Ovary (tissue), 9 donors: ENCODE data around the gene C1QL4. TPM values are rescaled to one million over a fixed set of nuclear protein-coding genes. Genes with fewer than 3 reads are reported as not detected.
"Not testable (repeated sequence)": the region's sequence is repeated elsewhere in the genome, so short reads cannot be mapped to it uniquely, and the experiment has no call there.

Experiments
- DNase-seq, 5 donors: peaks; one replicate each; pipeline ENCODE4 v3.0.0-alpha.2; 2019 to 2020
- H3K27ac ChIP-seq, 2 donors: fragments of 200-600 bp; one replicate each; pipeline versions ENCODE4 v1.5.1 to v1.8.0; 2019 to 2022
- H3K27me3 ChIP-seq: fragments of 200-600 bp; one replicate; pipeline ENCODE4 v1.8.0; 2022
- H3K36me3 ChIP-seq: fragments of 200-600 bp; sonication (generic); one replicate; pipeline ENCODE4 v1.5.1; 2019
- H3K4me1 ChIP-seq: one replicate; pipeline ENCODE4 v1.8.1; 2013; ENCODE audit warnings: mild to moderate bottlenecking, moderate library complexity; ENCODE audit not compliant: insufficient read depth
- H3K4me3 ChIP-seq: fragments of 200-600 bp; sonication (generic); one replicate; pipeline ENCODE4 v1.5.1; 2017
- H3K9me3 ChIP-seq, 2 donors: fragments of 200-600 bp in 1 of 2; sonication (generic) in 1 of 2; one replicate each; pipeline versions ENCODE4 v1.5.1 to v1.8.1; 2013 to 2019; ENCODE audit warnings: mild to moderate bottlenecking in 1 of 2, moderate library complexity in 1 of 2
- EP300 ChIP-seq: sonication (generic); formaldehyde crosslinking; IDR thresholded peaks from one replicate; pipeline ENCODE4 v1.6.1; 2017; ENCODE audit warnings: antibody characterized with exemption
- POLR2A ChIP-seq: fragments of 450-650 bp; IDR thresholded peaks from one replicate; pipeline ENCODE4 v1.6.1; 2017; ENCODE audit warnings: antibody characterized with exemption, mild to moderate bottlenecking, moderate library complexity
- WGBS, 3 donors: extraction: QIAGEN DNeasy Blood & Tissue Kit in 1 of 3; methylation state at CpG; one replicate each; pipeline versions ENCODE4 v1.1.5 to v1.1.7; 2013 to 2017; 5-methylcytosine and 5-hydroxymethylcytosine counted together
- intact Hi-C, 4 donors: fragments of 100-400 bp; cut with DNase I; formaldehyde crosslinking; loops; one replicate each; pipeline versions ENCODE4 v1.11.0 to v1.15.1; 2022 to 2023
- polyA plus RNA-seq, 2 donors: library from polyadenylated mRNA; stranded (reverse); fragments of 200-250 nt in 1 of 2; fragments of 350-450 nt in 1 of 2; fragmentation: Illumina TruSeq in 1 of 2; extraction: RNeasy Lipid Tissue Mini Kit (QIAGEN cat#74804) in 1 of 2; gene quantifications; one replicate each; pipeline ENCODE4 v1.2.3, GENCODE V29; 2013 to 2014
- total RNA-seq, 7 donors: library from RNA; depleted of rRNA in 2 of 7; stranded (reverse); fragments of >200 nt in 2 of 7; fragmentation: NEBNext Ultra II Directional in 3 of 7; extraction: Animal tissue kit (Norgen Biotek cat#: 25700) in 3 of 7; gene quantifications; one replicate each; pipeline versions ENCODE4 v1.1.0 to v1.2.4, GENCODE V29; 2016 to 2023
- TF ChIP-seq, protein P1 (sequence below), 3 donors: fragments of 450-650 bp in 2 of 3; fragments of 200-600 bp in 1 of 3; IDR thresholded peaks; one replicate each; pipeline versions ENCODE4 v1.5.1 to v1.8.0; 2016 to 2022; ENCODE audit warnings: antibody characterized with exemption in 3 of 3, mild to moderate bottlenecking in 1 of 3
- donor health status: DM: no; HTN: no; CAD: no; lungs with moderate emphysema.
- donor health status: DM: no; HTN: no; CAD: no.
- donor health status: Bipolar disorder and iron deficiency.
- donor health status: DM: yes; HTN: yes; CAD: no.
- donor health status: DM: no; HTN: no; CAD: no.
- donor health status: DM: yes; HTN: yes; CAD: no.

Gene C1QL4
- total and polyA plus RNA-seq, 9 donors, result not detected

DNA sequence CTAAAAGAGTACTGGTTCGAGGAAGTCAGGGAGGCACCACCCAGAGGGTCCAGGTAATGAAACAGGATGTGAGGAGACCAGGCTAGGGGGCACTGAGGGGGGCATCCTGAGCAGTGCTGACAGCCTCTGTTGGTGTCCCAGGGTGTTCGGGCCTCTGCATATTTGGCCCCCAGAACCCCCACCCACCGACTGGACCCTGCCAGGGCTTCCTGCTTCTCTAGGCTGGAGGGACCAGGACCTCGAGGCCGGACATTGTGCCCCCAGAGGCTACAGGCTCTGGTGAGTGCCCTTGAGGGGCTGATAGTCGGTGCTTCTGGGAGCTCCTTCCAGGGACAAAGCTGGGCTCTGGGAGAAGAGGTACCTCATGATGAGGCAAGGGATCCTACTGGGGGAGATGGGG is 11.4 kb downstream of the C1QL4 start:
- intact Hi-C loops, result no loop called here
- Histone ChIP-seq H3K9me3 (no peaks in the 10 kb centered on the region), H3K27me3 (no peaks in the 10 kb centered on the region), H3K4me1 (peaks cover 4% of the 10 kb centered on the region), H3K27ac (no peak overlapping the region), H3K36me3 (no peaks in the 10 kb centered on the region), H3K4me3 (no peak overlapping the region)
- peak in 1 of 5 donors; percentile 21 for DNase-seq
- 84 to 91% (median 89%) methylated on average over 6 of the region's 6 CpGs for WGBS, 3 donors
- TF ChIP-seq EP300, result no peak
- no peak for TF ChIP-seq POLR2A
- TF ChIP-seq, protein P1, sequence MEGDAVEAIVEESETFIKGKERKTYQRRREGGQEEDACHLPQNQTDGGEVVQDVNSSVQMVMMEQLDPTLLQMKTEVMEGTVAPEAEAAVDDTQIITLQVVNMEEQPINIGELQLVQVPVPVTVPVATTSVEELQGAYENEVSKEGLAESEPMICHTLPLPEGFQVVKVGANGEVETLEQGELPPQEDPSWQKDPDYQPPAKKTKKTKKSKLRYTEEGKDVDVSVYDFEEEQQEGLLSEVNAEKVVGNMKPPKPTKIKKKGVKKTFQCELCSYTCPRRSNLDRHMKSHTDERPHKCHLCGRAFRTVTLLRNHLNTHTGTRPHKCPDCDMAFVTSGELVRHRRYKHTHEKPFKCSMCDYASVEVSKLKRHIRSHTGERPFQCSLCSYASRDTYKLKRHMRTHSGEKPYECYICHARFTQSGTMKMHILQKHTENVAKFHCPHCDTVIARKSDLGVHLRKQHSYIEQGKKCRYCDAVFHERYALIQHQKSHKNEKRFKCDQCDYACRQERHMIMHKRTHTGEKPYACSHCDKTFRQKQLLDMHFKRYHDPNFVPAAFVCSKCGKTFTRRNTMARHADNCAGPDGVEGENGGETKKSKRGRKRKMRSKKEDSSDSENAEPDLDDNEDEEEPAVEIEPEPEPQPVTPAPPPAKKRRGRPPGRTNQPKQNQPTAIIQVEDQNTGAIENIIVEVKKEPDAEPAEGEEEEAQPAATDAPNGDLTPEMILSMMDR (IDR thresholded peaks at IDR 0.05), result no peak

DNA sequence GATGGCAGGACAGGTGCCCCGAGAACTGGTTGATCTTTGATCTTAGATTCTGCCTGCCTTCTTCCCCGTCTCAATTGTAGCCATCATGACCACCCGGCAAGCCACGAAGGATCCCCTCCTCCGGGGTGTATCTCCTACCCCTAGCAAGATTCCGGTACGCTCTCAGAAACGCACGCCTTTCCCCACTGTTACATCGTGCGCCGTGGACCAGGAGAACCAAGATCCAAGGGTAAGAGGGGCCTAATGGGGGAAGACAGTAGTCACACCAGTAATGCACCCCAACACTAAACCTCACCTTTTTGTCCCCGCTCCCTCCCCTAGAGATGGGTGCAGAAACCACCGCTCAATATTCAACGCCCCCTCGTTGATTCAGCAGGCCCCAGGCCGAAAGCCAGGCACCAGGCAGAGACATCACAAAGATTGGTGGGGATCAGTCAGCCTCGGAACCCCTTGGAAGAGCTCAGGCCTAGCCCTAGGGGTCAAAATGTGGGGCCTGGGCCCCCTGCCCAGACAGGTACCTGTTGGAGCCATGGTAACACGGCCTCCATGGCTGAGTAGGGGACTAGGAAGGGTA is 13.4 kb downstream of the C1QL4 start:
- no peak for DNase-seq
- Histone ChIP-seq H3K4me1 (peaks cover 4% of the 10 kb centered on the region), H3K9me3 (no peaks in the 10 kb centered on the region), H3K27me3 (no peaks in the 10 kb centered on the region), H3K27ac (no peak overlapping the region), H3K36me3 (no peaks in the 10 kb centered on the region), H3K4me3 (peak overlapping the region; percentile 44)
- WGBS, 3 donors, result 8 to 10% (median 9%) methylated on average over 19 of the region's 19 CpGs
- TF ChIP-seq POLR2A (no peak), EP300 (no peak)
- TF ChIP-seq, protein P1 (IDR thresholded peaks at IDR 0.05), result no peak
- intact Hi-C loops, result no loop called here

DNA sequence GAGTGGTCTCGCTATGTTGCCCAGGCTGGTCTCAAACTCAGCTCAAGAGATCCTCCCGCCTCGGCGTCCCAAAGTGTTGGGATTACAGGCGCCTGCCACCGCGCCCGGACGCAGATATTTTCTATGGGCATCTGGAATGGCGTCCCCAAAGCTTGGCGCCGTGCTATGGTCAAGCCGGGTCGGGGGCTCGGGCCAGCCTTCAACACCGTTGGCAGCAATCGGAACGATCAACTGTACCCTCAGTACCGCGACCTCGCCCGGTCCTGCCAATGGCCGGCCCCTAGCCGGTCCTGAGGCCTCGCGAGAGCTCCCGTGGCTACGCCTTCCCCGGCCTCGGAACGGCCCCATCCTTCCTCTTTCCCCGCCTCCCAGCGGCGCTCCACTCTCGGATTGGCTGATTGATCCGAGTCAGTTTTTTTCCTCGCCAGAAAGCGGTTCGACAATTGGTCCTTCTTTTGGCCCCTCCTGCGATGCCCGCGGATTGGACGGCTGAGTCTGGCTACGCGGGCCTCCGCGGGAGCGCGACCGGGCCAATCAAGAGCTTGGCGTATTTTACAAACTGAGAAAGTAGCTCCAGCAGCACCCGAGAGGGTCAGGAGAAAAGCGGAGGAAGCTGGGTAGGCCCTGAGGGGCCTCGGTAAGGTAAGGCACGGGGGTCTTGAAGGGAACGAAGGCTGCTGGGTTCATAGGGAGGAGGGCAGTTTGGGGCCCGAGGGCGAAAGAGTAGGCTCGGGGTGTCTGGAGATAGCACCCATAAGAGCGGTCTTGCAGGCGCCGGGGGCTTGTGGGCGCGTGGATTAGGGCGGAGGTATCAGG is 14.1 kb downstream of the C1QL4 start, which contains the start of gene TROAP:
TROAP (plus strand) TSS at position 548 of the 816 bp plus-strand sequence. CDS start 354 bp downstream, outside the sequence.
- intact Hi-C loops, result no loop called here
- DNase-seq, result peak; percentile 96 to 97 (median 96)
- WGBS, 3 donors, result 1% methylated on average over 65 of the region's 65 CpGs

DNA sequence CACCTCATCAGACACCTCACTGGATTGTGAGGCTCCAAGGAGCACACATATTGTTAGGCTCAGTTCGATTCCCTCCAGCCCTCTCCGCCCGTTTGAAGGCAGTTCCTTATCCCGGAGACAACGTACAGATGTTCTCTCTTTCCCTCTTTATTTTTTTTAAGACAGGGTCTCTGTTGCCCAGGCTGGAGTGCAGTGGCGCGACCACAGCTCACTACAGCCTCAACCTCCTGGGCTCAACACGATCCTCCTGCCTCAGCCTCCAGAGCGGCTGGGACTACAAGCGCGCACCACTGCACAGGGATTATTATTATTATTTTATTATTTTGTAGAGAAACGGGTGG is 14.7 kb downstream of the C1QL4 start:
- Histone ChIP-seq H3K27ac (no peak overlapping the region), H3K4me3 (peak overlapping the region; percentile 57), H3K4me1 (peaks cover 4% of the 10 kb centered on the region), H3K36me3 (no peaks in the 10 kb centered on the region), H3K27me3 (no peaks in the 10 kb centered on the region), H3K9me3 (no peaks in the 10 kb centered on the region)
- DNase-seq, result no peak
- no peak for TF ChIP-seq POLR2A
- TF ChIP-seq, protein P1 (IDR thresholded peaks at IDR 0.05), result no peak
- no peak for TF ChIP-seq EP300
- intact Hi-C loops, result no loop called here
- 17 to 39% (median 23%) methylated on average over 12 of the region's 12 CpGs for WGBS, 3 donors

More for the DNA sequence above, 14.1 kb downstream of the C1QL4 start, which contains the start of gene TROAP:
- Histone ChIP-seq H3K27me3 (no peaks in the 10 kb centered on the region), H3K4me1 (peaks cover 4% of the 10 kb centered on the region), H3K9me3 (no peaks in the 10 kb centered on the region), H3K4me3 (peak within 1 kb of the TSS; percentile 57), H3K27ac (no peak within 1 kb of the TSS), H3K36me3 (no peaks in the 10 kb centered on the region)
- TF ChIP-seq POLR2A (no peak), EP300 (no peak)
- TF ChIP-seq, protein P1 (IDR thresholded peaks at IDR 0.05), result no peak

DNA sequence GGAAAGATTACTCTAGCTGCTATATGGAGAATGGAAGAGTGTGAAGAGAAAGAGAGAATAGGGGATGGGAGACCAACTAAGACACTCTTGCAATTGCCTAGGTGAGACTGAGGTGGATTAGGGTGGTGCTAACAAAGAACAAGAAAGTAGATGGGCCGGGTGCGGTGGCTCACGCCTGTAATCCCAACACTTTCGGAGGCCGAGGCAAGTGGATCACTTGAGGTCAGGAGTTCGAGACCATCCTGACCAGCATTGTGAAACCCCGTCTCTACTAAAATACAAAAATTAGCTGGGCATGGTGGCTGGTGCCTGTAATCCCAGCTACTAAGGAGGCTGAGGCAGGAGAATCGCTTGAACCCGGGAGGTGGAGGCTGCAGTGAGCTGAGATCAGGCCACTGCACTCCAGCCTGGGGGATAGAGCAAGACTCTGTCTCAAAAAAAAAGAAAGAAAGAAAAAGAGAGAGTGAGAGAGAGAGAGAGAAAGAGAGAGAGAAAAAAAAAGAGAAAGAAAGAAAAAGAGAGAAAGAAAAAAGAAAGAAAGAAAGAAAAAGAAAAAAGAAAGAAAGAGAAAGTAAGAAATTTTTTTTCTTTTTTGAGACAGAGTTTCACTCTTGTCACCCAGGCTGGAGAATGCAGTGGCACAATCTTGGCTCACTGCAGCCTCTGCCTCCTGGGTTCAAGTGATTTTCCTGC is 16.4 kb downstream of the C1QL4 start:
- DNase-seq, intact Hi-C loops, H3K4me1 ChIP-seq, H3K27ac ChIP-seq, H3K27me3 ChIP-seq, H3K9me3 ChIP-seq, H3K36me3 ChIP-seq, H3K4me3 ChIP-seq: not testable (repeated sequence)
- 88 to 95% (median 89%) methylated on average over 9 of the region's 9 CpGs for WGBS, 3 donors

DNA sequence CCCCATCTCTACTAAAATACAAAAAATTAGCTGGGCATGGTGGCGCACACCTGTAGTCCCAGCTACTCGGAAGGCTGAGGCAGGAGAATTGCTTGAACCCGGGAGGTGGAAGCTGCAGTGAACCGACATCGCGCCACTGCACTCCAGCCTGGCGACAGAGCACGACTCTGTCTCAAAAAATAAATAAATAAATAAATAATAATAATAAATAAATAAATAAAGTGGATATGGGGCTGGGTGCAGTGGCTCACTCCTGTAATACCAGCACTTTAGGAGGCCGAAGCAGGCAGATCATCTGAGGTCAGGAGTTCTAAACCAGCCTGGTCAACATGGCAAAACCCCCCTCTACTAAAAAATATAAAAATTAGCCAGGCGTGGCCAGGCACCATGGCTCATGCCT is 19.9 kb downstream of the C1QL4 start:
- H3K9me3 ChIP-seq, intact Hi-C loops, H3K36me3 ChIP-seq, H3K27ac ChIP-seq, H3K4me1 ChIP-seq, H3K4me3 ChIP-seq, DNase-seq, H3K27me3 ChIP-seq: not testable (repeated sequence)
- WGBS, 3 donors, result 92 to 94% (median 93%) methylated on average over 10 of the region's 10 CpGs
